GM12878 (cell line): ENCODE measurements around the gene CPNE4. TPM values are rescaled to one million over a fixed set of nuclear protein-coding genes. Genes with fewer than 3 reads are reported as not detected.
A peak's percentile ranks its signal among the peaks of the same experiment; 100 is the strongest.

Source experiments
- BACH1 ChIP-seq: fragments of 450-650 bp; IDR thresholded peaks from 2 replicates; pipeline ENCODE4 v1.6.1; 2017; ENCODE audit warnings: mild to moderate bottlenecking, borderline replicate concordance
- FOS ChIP-seq: IDR thresholded peaks from 3 replicates; pipeline ENCODE4 v1.6.1; 2011; ENCODE audit warnings: borderline replicate concordance; ENCODE audit not compliant: insufficient read length; ENCODE audit errors: extremely low read depth
- GATAD2B ChIP-seq: fragments of 450-650 bp; conservative IDR thresholded peaks from 2 replicates; pipeline ENCODE4 v1.6.1; 2017; ENCODE audit warnings: low read depth, mild to moderate bottlenecking, moderate library complexity
- HCFC1 ChIP-seq: fragments of 150-350 bp; IDR thresholded peaks from 2 replicates; pipeline ENCODE4 v1.6.1; 2014; ENCODE audit warnings: low read length
- HDGF ChIP-seq: fragments of 450-650 bp; IDR thresholded peaks from 2 replicates; pipeline ENCODE4 v1.6.1; 2016; ENCODE audit warnings: antibody characterized with exemption
- IKZF2 ChIP-seq, 2 experiments: fragments of 450-650 bp; IDR thresholded peaks; 2 replicates each; pipeline ENCODE4 v1.6.1; 2017; ENCODE audit warnings: mild to moderate bottlenecking in 2 of 2, moderate library complexity in 2 of 2
- LARP7 ChIP-seq: fragments of 450-650 bp; IDR thresholded peaks from 2 replicates; pipeline ENCODE4 v1.6.1; 2017; ENCODE audit warnings: mild to moderate bottlenecking
- PAX8 ChIP-seq: fragments of 450-650 bp; IDR thresholded peaks from 2 replicates; pipeline ENCODE4 v1.6.1; 2017; ENCODE audit warnings: mild to moderate bottlenecking, moderate library complexity
- RCOR1 ChIP-seq: conservative IDR thresholded peaks from 2 replicates; pipeline ENCODE4 v1.6.1; 2012; ENCODE audit warnings: low read depth, low read length, improper control_type of control experiment
- SIN3A ChIP-seq: IDR thresholded peaks from 2 replicates; pipeline ENCODE4 v1.6.1; 2012; ENCODE audit warnings: low read depth, low read length, improper control_type of control experiment
- SP1 ChIP-seq: IDR thresholded peaks from one replicate; pipeline ENCODE4 v1.6.1; 2011; ENCODE audit warnings: low read depth, low read length
- WRNIP1 ChIP-seq: IDR thresholded peaks from 2 replicates; pipeline ENCODE4 v1.6.1; 2011; ENCODE audit warnings: low read depth, low read length, improper control_type of control experiment, borderline replicate concordance
- YY1 ChIP-seq: IDR thresholded peaks from 2 replicates; pipeline ENCODE4 v1.6.1; 2011; ENCODE audit warnings: low read depth, mild to moderate bottlenecking, low read length
- ZBED1 ChIP-seq: IDR thresholded peaks from 2 replicates; pipeline ENCODE4 v1.6.1; 2016; ENCODE audit warnings: borderline replicate concordance
- ZSCAN29 ChIP-seq: fragments of 450-650 bp; IDR thresholded peaks from 2 replicates; pipeline ENCODE4 v1.6.1; 2017; ENCODE audit warnings: mild to moderate bottlenecking, moderate library complexity
- ZZZ3 ChIP-seq: IDR thresholded peaks from 2 replicates; pipeline ENCODE4 v1.6.1; 2011; ENCODE audit warnings: low read depth; ENCODE audit not compliant: control insufficient read depth, insufficient read length
- polyA plus RNA-seq, 11 experiments: library from polyadenylated mRNA; depleted of rRNA in 4 of 11; unstranded in 6 of 11; stranded (reverse) in 5 of 11; fragments of >200 nt; fragmentation: Nextera tagmentation in 4 of 11; fragmentation: Illumina TruSeq in 1 of 11; extraction: Ambion mirVana in 4 of 11; extraction: Trizol in 1 of 11; gene quantifications; 1 replicate in 1 of 11; 2 replicates in 10 of 11; pipeline versions ENCODE4 v1.2.1 to v1.2.3, GENCODE V29; 2011 to 2016; ENCODE audit warnings: inconsistent platforms in 2 of 11, missing spikeins in 2 of 11, low read depth in 1 of 11
- total RNA-seq, 4 experiments: library from RNA; depleted of rRNA in 3 of 4; stranded (reverse); fragments of >200 nt in 3 of 4; fragmentation: Illumina TruSeq in 1 of 4; extraction: Trizol in 1 of 4; gene quantifications; 2 replicates each; pipeline versions ENCODE4 v1.2.1 to v1.2.3, GENCODE V29; 2013 to 2021
- TF ChIP-seq, protein P1 (sequence below): fragments of 450-650 bp; IDR thresholded peaks from 2 replicates; pipeline ENCODE4 v1.6.1; 2017; ENCODE audit warnings: antibody characterized with exemption, mild to moderate bottlenecking, moderate library complexity
- TF ChIP-seq, protein P2 (sequence below): fragments of 450-650 bp; IDR thresholded peaks from 2 replicates; pipeline ENCODE4 v1.6.1; 2016; ENCODE audit warnings: mild to moderate bottlenecking
- TF ChIP-seq, protein P3 (sequence below): fragments of 450-650 bp; formaldehyde crosslinking; IDR thresholded peaks from 2 replicates; pipeline ENCODE4 v1.4.0; 2020; ENCODE audit warnings: mild to moderate bottlenecking, moderate library complexity
- TF ChIP-seq, protein P4 (sequence below), 3 experiments: IDR thresholded peaks in 2 of 3; conservative IDR thresholded peaks in 1 of 3; 2 replicates each; pipeline ENCODE4 v1.5.1; 2011; ENCODE audit warnings: low read depth in 3 of 3, low read length in 3 of 3, mild to moderate bottlenecking in 3 of 3, control low read depth in 2 of 3, moderate library complexity in 2 of 3, inconsistent platforms in 1 of 3, mixed read lengths in 1 of 3; ENCODE audit not compliant: control insufficient read depth in 2 of 3, insufficient read depth in 1 of 3; ENCODE audit errors: extremely low read depth in 1 of 3

The CPNE4 gene
- total and polyA plus RNA-seq, 10 of the 15 experiments (the other 5 are each of a cell fraction or from before 2014, with no cell fraction given), result 0.17 to 1.9 (median 0.48) TPM; not detected in 1

DNA sequence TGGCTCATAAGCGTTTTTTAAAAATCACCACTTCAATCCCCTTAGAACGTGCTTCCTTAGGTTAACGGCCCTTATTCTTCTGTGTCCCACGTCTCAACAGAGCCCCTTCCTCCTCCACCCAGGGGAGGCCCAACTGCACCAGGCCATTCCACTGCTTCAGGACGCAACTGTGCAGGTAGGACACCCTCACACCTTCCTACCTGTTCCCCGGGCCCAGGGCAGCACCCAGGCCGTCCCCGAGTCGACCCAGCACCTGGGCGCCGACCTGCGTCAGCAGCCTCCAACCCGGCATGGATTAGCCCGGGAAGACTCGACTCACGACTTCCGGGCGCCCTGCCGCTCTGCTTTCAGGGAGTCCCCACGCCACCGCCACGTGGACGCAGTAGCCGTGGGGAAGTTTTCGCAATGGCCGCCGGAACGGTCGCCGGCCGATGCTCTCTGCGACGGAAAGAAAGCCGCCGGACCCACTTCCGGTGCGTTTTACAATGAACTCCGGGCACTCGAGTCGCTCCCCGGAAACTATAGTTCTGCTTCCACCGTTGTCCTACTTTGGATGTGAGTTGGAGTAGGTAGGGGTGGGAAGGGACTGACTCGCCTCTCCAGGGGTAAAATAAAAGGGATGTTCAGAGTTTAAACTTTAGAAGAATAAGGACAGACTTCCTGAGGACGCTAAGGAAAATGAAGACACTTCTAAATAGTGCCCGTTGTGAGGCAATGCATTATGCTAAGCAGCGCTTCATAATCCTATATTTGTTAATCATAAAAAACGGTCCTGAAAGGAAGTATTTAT is 532.1 kb downstream of the CPNE4 start, which contains the start of gene MRPL3 (continued):
- TF ChIP-seq, protein P1, sequence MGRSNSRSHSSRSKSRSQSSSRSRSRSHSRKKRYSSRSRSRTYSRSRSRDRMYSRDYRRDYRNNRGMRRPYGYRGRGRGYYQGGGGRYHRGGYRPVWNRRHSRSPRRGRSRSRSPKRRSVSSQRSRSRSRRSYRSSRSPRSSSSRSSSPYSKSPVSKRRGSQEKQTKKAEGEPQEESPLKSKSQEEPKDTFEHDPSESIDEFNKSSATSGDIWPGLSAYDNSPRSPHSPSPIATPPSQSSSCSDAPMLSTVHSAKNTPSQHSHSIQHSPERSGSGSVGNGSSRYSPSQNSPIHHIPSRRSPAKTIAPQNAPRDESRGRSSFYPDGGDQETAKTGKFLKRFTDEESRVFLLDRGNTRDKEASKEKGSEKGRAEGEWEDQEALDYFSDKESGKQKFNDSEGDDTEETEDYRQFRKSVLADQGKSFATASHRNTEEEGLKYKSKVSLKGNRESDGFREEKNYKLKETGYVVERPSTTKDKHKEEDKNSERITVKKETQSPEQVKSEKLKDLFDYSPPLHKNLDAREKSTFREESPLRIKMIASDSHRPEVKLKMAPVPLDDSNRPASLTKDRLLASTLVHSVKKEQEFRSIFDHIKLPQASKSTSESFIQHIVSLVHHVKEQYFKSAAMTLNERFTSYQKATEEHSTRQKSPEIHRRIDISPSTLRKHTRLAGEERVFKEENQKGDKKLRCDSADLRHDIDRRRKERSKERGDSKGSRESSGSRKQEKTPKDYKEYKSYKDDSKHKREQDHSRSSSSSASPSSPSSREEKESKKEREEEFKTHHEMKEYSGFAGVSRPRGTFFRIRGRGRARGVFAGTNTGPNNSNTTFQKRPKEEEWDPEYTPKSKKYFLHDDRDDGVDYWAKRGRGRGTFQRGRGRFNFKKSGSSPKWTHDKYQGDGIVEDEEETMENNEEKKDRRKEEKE, result peak; percentile 37; the same call in 1 of the 2 replicates
- TF ChIP-seq ZSCAN29 (no peak), FOS (no peak), PAX8 (0 out of 2 replicates have a peak, but pooled peaks have one; percentile 58), ZZZ3 (peak; percentile 65), IKZF2 (IDR thresholded peaks at IDR 0.05) (peak; percentile 64 to 67), BACH1 (peak; percentile 66; the same call in 1 of the 2 replicates), SP1 (peak; percentile 38), RCOR1 (no peak), SIN3A (peak; percentile 93), YY1 (peak; percentile 99), WRNIP1 (peak; percentile 98), ZBED1 (no peak), HDGF (0 out of 2 replicates have a peak, but pooled peaks have one; percentile 38), HCFC1 (peak; percentile 92), LARP7 (peak; percentile 81), GATAD2B (peak; percentile 87)
- TF ChIP-seq, protein P2, sequence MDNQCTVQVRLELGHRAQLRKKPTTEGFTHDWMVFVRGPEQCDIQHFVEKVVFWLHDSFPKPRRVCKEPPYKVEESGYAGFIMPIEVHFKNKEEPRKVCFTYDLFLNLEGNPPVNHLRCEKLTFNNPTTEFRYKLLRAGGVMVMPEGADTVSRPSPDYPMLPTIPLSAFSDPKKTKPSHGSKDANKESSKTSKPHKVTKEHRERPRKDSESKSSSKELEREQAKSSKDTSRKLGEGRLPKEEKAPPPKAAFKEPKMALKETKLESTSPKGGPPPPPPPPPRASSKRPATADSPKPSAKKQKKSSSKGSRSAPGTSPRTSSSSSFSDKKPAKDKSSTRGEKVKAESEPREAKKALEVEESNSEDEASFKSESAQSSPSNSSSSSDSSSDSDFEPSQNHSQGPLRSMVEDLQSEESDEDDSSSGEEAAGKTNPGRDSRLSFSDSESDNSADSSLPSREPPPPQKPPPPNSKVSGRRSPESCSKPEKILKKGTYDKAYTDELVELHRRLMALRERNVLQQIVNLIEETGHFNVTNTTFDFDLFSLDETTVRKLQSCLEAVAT, result peak; percentile 99
- TF ChIP-seq, protein P3, sequence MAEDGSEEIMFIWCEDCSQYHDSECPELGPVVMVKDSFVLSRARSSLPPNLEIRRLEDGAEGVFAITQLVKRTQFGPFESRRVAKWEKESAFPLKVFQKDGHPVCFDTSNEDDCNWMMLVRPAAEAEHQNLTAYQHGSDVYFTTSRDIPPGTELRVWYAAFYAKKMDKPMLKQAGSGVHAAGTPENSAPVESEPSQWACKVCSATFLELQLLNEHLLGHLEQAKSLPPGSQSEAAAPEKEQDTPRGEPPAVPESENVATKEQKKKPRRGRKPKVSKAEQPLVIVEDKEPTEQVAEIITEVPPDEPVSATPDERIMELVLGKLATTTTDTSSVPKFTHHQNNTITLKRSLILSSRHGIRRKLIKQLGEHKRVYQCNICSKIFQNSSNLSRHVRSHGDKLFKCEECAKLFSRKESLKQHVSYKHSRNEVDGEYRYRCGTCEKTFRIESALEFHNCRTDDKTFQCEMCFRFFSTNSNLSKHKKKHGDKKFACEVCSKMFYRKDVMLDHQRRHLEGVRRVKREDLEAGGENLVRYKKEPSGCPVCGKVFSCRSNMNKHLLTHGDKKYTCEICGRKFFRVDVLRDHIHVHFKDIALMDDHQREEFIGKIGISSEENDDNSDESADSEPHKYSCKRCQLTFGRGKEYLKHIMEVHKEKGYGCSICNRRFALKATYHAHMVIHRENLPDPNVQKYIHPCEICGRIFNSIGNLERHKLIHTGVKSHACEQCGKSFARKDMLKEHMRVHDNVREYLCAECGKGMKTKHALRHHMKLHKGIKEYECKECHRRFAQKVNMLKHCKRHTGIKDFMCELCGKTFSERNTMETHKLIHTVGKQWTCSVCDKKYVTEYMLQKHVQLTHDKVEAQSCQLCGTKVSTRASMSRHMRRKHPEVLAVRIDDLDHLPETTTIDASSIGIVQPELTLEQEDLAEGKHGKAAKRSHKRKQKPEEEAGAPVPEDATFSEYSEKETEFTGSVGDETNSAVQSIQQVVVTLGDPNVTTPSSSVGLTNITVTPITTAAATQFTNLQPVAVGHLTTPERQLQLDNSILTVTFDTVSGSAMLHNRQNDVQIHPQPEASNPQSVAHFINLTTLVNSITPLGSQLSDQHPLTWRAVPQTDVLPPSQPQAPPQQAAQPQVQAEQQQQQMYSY (CRISPR knock-in tag), result no peak
- TF ChIP-seq, protein P4, sequence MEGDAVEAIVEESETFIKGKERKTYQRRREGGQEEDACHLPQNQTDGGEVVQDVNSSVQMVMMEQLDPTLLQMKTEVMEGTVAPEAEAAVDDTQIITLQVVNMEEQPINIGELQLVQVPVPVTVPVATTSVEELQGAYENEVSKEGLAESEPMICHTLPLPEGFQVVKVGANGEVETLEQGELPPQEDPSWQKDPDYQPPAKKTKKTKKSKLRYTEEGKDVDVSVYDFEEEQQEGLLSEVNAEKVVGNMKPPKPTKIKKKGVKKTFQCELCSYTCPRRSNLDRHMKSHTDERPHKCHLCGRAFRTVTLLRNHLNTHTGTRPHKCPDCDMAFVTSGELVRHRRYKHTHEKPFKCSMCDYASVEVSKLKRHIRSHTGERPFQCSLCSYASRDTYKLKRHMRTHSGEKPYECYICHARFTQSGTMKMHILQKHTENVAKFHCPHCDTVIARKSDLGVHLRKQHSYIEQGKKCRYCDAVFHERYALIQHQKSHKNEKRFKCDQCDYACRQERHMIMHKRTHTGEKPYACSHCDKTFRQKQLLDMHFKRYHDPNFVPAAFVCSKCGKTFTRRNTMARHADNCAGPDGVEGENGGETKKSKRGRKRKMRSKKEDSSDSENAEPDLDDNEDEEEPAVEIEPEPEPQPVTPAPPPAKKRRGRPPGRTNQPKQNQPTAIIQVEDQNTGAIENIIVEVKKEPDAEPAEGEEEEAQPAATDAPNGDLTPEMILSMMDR (IDR thresholded peaks at IDR 0.05 in 2 of 3, conservative IDR thresholded peaks at IDR 0.05 in 1 of 3; ENCODE audit: control insufficient read depth in 2 of 3, extremely low read depth in 1 of 3, insufficient read depth in 1 of 3, low read depth in 3 of 3, low read length in 3 of 3), result no peak
